ENCODE data around the gene HDAC3.

The HDAC3 gene

GRCh38 chr5:141637123-141637766, 596 bp upstream of the HDAC3 start:
- peak overlapping the region; percentile 97 for H3K4me3 ChIP-seq (ENCODE audit: low read depth, low read length)
- peaks cover 6% of the 10 kb centered on the region for H3K4me1 ChIP-seq (ENCODE audit: control insufficient read depth, insufficient read depth, low read length)
- peak overlapping the region; percentile 20; the same call in 1 of the 2 replicates for H3K27ac ChIP-seq (ENCODE audit: extremely low read depth, low read depth, low read length)
- H3K36me3 ChIP-seq (ENCODE audit: control insufficient read depth in 2 of 2, insufficient read depth in 1 of 2, low read length in 2 of 2) = peaks cover 16 to 38% of the 10 kb centered on the region in 2 experiments
- H3K9me3 ChIP-seq (ENCODE audit: control insufficient read depth, insufficient read depth, low read depth, low read length) = no peaks in the 10 kb centered on the region
- CTCF ChIA-PET = interaction anchor here (0.5 to 12.5 kb wide), 11 partner anchors 14 to 561 kb away, joined by 3 to 125 read pairs (median 4); partner anchors contain the start of gene DIAPH1
- POLR2A ChIA-PET = interaction anchor here (0.6 to 2.7 kb wide), 26 partner anchors 9 to 914 kb away, joined by 3 to 42 read pairs (median 4); partner anchors contain the start of genes DELE1, DIAPH1, FCHSD1 and RNF14
- TF ChIP-seq MZF1 (tag by site-specific recombination; IDR thresholded peaks at IDR 0.05; ENCODE audit: borderline replicate concordance) (no peak), ZNF585B (tag by site-specific recombination; IDR thresholded peaks at IDR 0.05) (no peak), ZXDB (tag by site-specific recombination; IDR thresholded peaks at IDR 0.05) (peak; percentile 27; the same call in 1 of the 2 replicates), GLI2 (tag by site-specific recombination; IDR thresholded peaks at IDR 0.05; ENCODE audit: borderline replicate concordance, low read depth) (no peak), GLIS2 (tag by site-specific recombination; IDR thresholded peaks at IDR 0.05) (peak; percentile 56), ZNF580 (tag by site-specific recombination; IDR thresholded peaks at IDR 0.05) (no peak), SP3 (tag by site-specific recombination; IDR thresholded peaks at IDR 0.05) (0 out of 2 replicates have a peak, but pooled peaks have one; percentile 8), YY2 (tag by site-specific recombination; IDR thresholded peaks at IDR 0.05) (no peak), KLF1 (tag by site-specific recombination; IDR thresholded peaks at IDR 0.05) (peak; percentile 26; the same call in 1 of the 2 replicates), KLF17 (tag by site-specific recombination; IDR thresholded peaks at IDR 0.05) (no peak), ZNF660 (tag by site-specific recombination; IDR thresholded peaks at IDR 0.05) (no peak), ZNF664 (tag by site-specific recombination; IDR thresholded peaks at IDR 0.05) (no peak), ZNF138 (tag by site-specific recombination; IDR thresholded peaks at IDR 0.05; ENCODE audit: borderline replicate concordance) (no peak), ZNF248 (tag by site-specific recombination; IDR thresholded peaks at IDR 0.05) (no peak), ZNF221 (tag by site-specific recombination; IDR thresholded peaks at IDR 0.05; ENCODE audit: borderline replicate concordance) (no peak), ZNF146 (tag by site-specific recombination; IDR thresholded peaks at IDR 0.05) (no peak), ZNF184 (tag by site-specific recombination; IDR thresholded peaks at IDR 0.05) (no peak), ZBTB21 (tag by site-specific recombination; IDR thresholded peaks at IDR 0.05) (no peak), ZNF623 (tag by site-specific recombination; IDR thresholded peaks at IDR 0.05) (no peak), ZNF596 (tag by site-specific recombination; IDR thresholded peaks at IDR 0.05) (no peak), ZNF433 (tag by site-specific recombination; IDR thresholded peaks at IDR 0.05; ENCODE audit: low read depth) (no peak), ZEB2 (tag by site-specific recombination; IDR thresholded peaks at IDR 0.05) (peak; percentile 50; the same call in 1 of the 2 replicates), ZFP69B (tag by site-specific recombination; IDR thresholded peaks at IDR 0.05) (no peak), ZNF335 (tag by site-specific recombination; conservative IDR thresholded peaks at IDR 0.05) (peak; percentile 87), ZNF366 (tag by site-specific recombination; conservative IDR thresholded peaks at IDR 0.05) (no peak), ZNF157 (tag by site-specific recombination; IDR thresholded peaks at IDR 0.05) (no peak), ZNF837 (tag by site-specific recombination; IDR thresholded peaks at IDR 0.05) (no peak), ZNF169 (tag by site-specific recombination; IDR thresholded peaks at IDR 0.05) (no peak), ZSCAN5A (tag by site-specific recombination; IDR thresholded peaks at IDR 0.05) (no peak), ZNF132 (tag by site-specific recombination; IDR thresholded peaks at IDR 0.05; ENCODE audit: borderline replicate concordance) (no peak), ZBTB48 (tag by site-specific recombination; IDR thresholded peaks at IDR 0.05) (no peak; the same call in 1 of the 2 replicates), ZNF501 (tag by site-specific recombination; IDR thresholded peaks at IDR 0.05) (0 out of 2 replicates have a peak, but pooled peaks have one; percentile 36), ZFP3 (tag by site-specific recombination; IDR thresholded peaks at IDR 0.05; ENCODE audit: low read depth) (no peak), ZNF529 (tag by site-specific recombination; IDR thresholded peaks at IDR 0.05; ENCODE audit: insufficient replicate concordance) (no peak), ZNF473 (tag by site-specific recombination; IDR thresholded peaks at IDR 0.05) (no peak), ZNF830 (tag by site-specific recombination; IDR thresholded peaks at IDR 0.05; ENCODE audit: low read depth) (no peak)

Data from HEK293 (cell line).